Cardiac muscle cell (in vitro differentiated cells and primary cell): ENCODE measurements around the gene CEP55. TPM values are rescaled to one million over a fixed set of nuclear protein-coding genes. Genes with fewer than 3 reads are reported as not detected.

ENCODE experiments used
- DNase-seq, 2 donors: peaks; one replicate each; pipeline versions ENCODE4 v3.0.0 to v3.0.0-alpha.2; 2010 to 2017; ENCODE audit warnings: low read depth in 1 of 2, low spot score in 1 of 2
- H3K27ac ChIP-seq: fragments of 200-600 bp; sonication (generic); 2 replicates; pipeline ENCODE4 v1.5.1; 2016
- H3K27me3 ChIP-seq: fragments of 200-600 bp; sonication (generic); 2 replicates; pipeline ENCODE4 v1.6.0; 2016; ENCODE audit warnings: control low read depth
- H3K36me3 ChIP-seq: fragments of 200-600 bp; sonication (generic); 2 replicates; pipeline ENCODE4 v1.5.1; 2016; ENCODE audit warnings: control low read depth
- H3K4me1 ChIP-seq: fragments of 200-600 bp; sonication (generic); 2 replicates; pipeline ENCODE4 v1.8.1; 2017; ENCODE audit warnings: low read depth, mild to moderate bottlenecking, mixed run types
- H3K4me3 ChIP-seq: fragments of 200-600 bp; sonication (generic); 2 replicates; pipeline ENCODE4 v1.5.1; 2016; ENCODE audit warnings: mild to moderate bottlenecking
- H3K9me3 ChIP-seq: fragments of 200-600 bp; sonication (generic); 2 replicates; pipeline ENCODE4 v1.5.1; 2017; ENCODE audit warnings: low read depth, mild to moderate bottlenecking, control low read depth
- polyA plus RNA-seq: library from polyadenylated mRNA; unstranded; fragments of >200 nt; fragmentation: Nextera tagmentation; extraction: Ambion mirVana; gene quantifications from 2 replicates; pipeline ENCODE4 v1.2.1, GENCODE V29; 2016
- total RNA-seq: library from RNA; depleted of rRNA; stranded (reverse); fragments of >200 nt; gene quantifications from 2 replicates; pipeline ENCODE4 v1.2.3, GENCODE V29; 2016
- TF ChIP-seq, protein P1 (sequence below): IDR thresholded peaks from 2 replicates; pipeline ENCODE4 v1.5.1; 2012; ENCODE audit warnings: low read depth, mild to moderate bottlenecking, low read length

The CEP55 gene
- total and polyA plus RNA-seq, 2 experiments from 2014 or later, result 3.1 to 23.8 TPM

DNA sequence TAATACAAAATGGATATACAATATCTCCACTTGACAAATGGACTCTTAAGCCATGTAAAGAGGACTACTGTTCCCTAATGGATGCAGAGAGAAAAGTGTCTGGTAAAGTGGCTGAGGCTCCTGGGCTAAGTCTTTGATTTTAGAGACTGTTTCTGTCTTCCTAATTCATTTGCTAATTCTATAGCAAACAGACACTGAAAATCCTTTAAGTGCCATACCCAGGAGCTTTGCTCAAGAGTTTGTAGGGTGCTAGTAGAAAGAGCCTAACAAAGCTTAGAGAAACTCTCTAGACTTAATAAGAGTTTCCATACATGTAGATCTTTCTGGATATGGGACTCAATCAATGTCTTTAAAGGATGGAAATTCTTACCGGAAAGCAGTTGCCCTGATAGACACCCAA is 16.7 kb downstream of the CEP55 start:
- no peaks in the 10 kb centered on the region for H3K36me3 ChIP-seq
- H3K4me3 ChIP-seq, result no peak overlapping the region
- no peaks in the 10 kb centered on the region for H3K4me1 ChIP-seq
- H3K9me3 ChIP-seq, result no peaks in the 10 kb centered on the region
- no peak for DNase-seq
- no peak overlapping the region for H3K27ac ChIP-seq
- TF ChIP-seq, protein P1, sequence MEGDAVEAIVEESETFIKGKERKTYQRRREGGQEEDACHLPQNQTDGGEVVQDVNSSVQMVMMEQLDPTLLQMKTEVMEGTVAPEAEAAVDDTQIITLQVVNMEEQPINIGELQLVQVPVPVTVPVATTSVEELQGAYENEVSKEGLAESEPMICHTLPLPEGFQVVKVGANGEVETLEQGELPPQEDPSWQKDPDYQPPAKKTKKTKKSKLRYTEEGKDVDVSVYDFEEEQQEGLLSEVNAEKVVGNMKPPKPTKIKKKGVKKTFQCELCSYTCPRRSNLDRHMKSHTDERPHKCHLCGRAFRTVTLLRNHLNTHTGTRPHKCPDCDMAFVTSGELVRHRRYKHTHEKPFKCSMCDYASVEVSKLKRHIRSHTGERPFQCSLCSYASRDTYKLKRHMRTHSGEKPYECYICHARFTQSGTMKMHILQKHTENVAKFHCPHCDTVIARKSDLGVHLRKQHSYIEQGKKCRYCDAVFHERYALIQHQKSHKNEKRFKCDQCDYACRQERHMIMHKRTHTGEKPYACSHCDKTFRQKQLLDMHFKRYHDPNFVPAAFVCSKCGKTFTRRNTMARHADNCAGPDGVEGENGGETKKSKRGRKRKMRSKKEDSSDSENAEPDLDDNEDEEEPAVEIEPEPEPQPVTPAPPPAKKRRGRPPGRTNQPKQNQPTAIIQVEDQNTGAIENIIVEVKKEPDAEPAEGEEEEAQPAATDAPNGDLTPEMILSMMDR, result no peak
- no peaks in the 10 kb centered on the region for H3K27me3 ChIP-seq

DNA sequence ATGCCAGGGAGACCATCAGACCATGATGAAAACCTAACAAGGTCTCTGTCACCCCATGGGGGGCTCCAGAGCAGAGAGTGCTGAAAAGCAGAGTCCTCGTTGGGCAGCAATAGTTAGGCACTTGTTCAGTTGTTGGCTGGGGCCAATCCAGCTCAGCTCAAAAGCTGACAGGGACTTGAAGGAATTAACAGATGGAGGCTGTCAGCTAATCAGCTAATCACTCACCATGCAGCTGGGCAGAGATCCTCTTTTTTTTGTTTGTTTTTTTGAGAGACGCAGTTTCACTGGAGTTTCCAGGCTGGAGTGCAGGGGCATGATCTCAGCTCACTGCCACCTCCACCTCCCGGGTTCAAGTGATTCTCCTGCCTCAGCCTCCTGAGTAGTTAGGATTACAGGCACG is 18.1 kb downstream of the CEP55 start:
- Histone ChIP-seq H3K36me3 (peaks cover under 1% of the 10 kb centered on the region), H3K27ac (no peak overlapping the region)
- TF ChIP-seq, protein P1, result no peak

DNA sequence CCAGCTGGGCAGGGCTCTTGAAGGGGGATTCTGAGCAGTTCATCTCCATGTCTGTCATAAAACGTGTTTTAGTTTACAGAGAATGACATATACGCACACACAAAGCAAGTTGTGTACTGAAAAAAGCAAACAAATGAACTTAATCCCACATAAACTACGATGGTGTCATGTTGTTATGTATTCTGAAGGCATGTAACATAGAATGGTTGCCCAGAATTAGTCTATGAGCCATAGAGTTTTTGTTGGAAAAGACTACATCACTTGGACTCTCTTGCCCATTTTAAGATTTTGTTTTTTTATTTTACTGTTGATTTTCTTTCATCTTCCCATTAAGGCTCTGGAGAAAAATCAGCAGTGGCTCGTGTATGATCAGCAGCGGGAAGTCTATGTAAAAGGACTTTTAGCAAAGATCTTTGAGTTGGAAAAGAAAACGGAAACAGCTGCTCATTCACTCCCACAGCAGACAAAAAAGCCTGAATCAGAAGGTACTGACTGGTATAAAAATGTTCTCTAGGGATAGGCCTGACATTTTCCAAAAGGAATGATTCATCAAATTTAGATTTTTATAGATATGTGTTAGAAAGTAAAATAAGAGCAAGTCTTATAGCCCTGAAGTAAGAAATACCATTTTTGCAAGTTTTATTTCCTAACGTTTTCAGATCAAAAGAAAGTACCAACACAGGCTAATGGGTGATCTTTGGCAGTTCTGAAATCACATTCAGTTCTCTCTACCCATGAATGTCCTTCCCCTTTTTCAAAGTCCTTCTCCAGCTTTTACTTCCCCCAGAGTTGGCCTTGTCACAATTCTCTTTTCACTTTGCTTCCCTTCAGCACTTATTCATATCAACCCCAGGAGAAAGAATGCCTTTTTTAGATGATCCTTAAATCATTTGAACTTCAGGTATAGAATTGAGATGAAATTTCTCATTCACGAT is 18.9 kb downstream of the CEP55 start:
- no peaks in the 10 kb centered on the region for H3K27me3 ChIP-seq
- peak in 1 of 2 donors; percentile 46 for DNase-seq
- no peak overlapping the region for H3K27ac ChIP-seq
- no peak overlapping the region for H3K4me3 ChIP-seq
- H3K36me3 ChIP-seq, result peaks cover 6% of the 10 kb centered on the region
- TF ChIP-seq, protein P1, result no peak
- no peaks in the 10 kb centered on the region for H3K4me1 ChIP-seq
- no peaks in the 10 kb centered on the region for H3K9me3 ChIP-seq

More for the DNA sequence above, 18.1 kb downstream of the CEP55 start:
- DNase-seq, result no peak
- no peaks in the 10 kb centered on the region for H3K4me1 ChIP-seq
- no peaks in the 10 kb centered on the region for H3K9me3 ChIP-seq
- no peaks in the 10 kb centered on the region for H3K27me3 ChIP-seq
- no peak overlapping the region for H3K4me3 ChIP-seq

DNA sequence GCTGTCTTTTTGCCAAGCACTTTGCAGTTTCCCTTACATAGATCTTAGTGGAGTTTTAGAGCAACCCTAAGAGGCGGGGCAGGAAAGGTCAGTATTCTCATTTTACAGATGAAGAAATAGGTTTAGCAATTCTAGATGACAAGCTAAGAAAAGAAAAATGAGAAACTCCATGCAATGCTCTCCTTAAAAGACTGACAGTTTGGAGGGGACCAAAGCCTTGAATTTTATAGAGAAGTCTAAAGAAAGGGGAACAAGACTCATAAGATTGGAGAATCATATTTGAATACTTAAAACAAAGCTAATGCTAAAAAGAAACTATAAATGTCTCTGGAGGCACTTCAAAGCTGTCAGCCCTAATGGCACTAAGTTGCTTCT is 19.6 kb downstream of the CEP55 start:
- Histone ChIP-seq H3K27me3 (no peaks in the 10 kb centered on the region), H3K36me3 (peaks cover 6% of the 10 kb centered on the region), H3K4me3 (no peak overlapping the region), H3K9me3 (no peaks in the 10 kb centered on the region), H3K27ac (no peak overlapping the region), H3K4me1 (no peaks in the 10 kb centered on the region)
- peak in 1 of 2 donors; percentile 15 for DNase-seq
- TF ChIP-seq, protein P1, result no peak

DNA sequence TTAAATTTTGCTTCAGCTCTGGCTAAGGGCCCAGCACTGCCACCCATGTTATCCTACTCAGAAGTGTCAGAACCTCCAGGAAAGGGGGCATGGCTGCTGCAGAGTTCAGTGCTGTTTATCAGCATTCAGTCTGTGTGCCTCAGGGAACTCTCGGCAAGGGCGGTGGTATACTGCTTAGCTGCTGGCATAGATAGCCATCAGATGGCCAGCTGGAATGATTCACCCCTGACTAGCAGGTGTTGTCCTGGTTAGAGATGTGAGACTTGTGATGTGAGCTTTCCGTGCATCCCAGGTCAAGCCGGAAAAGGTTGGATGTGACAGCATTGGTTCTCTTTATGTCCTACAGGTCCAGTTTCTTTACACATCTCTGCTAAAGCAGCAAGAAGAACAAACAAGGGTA is 22.1 kb downstream of the CEP55 start:
- Histone ChIP-seq H3K27me3 (no peaks in the 10 kb centered on the region), H3K27ac (no peak overlapping the region), H3K4me3 (no peak overlapping the region), H3K36me3 (peaks cover 6% of the 10 kb centered on the region), H3K4me1 (no peaks in the 10 kb centered on the region), H3K9me3 (no peaks in the 10 kb centered on the region)
- DNase-seq, result no peak
- TF ChIP-seq, protein P1, result no peak
